Nephron (organoid): ENCODE data around the gene PPP1R3C.

Experiments used
- H3K27ac Mint-ChIP-seq, 3 experiments: 2 replicates each; pipeline ENCODE4 v1.8.0; 2020; ENCODE audit warnings: mixed read lengths in 3 of 3, mild to moderate bottlenecking in 2 of 3, moderate library complexity in 1 of 3
- H3K27me3 Mint-ChIP-seq: 2 replicates; pipeline ENCODE4 v1.8.0; 2021; ENCODE audit warnings: low read depth, mild to moderate bottlenecking, moderate library complexity, mixed read lengths
- H3K36me3 Mint-ChIP-seq: 2 replicates; pipeline ENCODE4 v1.8.0; 2020; ENCODE audit warnings: low read depth, mixed read lengths
- H3K4me1 Mint-ChIP-seq: 2 replicates; pipeline ENCODE4 v1.8.0; 2020; ENCODE audit warnings: mixed read lengths
- H3K4me3 Mint-ChIP-seq, 3 experiments: 2 replicates each; pipeline ENCODE4 v1.8.0; 2020; ENCODE audit warnings: mild to moderate bottlenecking in 3 of 3, mixed read lengths in 3 of 3, moderate library complexity in 2 of 3
- H3K9me3 Mint-ChIP-seq: 2 replicates; pipeline ENCODE4 v1.8.0; 2020; ENCODE audit warnings: mixed read lengths
- TF ChIP-seq, protein P1 (sequence below), 3 experiments: fragments of 200-600 bp; sonication (generic); IDR thresholded peaks; one replicate each; pipeline ENCODE4 v1.5.0; 2021; ENCODE audit warnings: antibody characterized with exemption in 3 of 3; ENCODE audit not compliant: unreplicated experiment in 3 of 3

PPP1R3C gene

DNA sequence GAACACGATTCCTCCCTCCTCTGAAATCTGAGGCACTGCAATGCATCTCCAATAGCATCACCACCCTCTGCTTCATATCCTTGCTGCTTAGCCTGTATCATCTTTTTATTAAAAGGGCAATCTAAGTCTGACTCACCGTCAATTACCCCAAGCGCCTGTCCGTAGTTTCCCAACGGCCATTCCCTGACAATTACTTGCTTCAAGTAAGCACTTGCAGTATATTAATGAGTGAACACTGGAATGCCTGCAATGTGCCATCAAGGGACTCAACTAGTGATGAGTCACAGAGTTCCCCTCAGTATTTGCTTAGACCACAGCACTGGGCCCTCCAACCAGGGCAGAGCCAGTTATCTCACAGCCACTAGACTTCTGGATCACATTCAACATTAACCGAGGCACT is 19.5 kb upstream of the PPP1R3C start:
- TF ChIP-seq, protein P1, sequence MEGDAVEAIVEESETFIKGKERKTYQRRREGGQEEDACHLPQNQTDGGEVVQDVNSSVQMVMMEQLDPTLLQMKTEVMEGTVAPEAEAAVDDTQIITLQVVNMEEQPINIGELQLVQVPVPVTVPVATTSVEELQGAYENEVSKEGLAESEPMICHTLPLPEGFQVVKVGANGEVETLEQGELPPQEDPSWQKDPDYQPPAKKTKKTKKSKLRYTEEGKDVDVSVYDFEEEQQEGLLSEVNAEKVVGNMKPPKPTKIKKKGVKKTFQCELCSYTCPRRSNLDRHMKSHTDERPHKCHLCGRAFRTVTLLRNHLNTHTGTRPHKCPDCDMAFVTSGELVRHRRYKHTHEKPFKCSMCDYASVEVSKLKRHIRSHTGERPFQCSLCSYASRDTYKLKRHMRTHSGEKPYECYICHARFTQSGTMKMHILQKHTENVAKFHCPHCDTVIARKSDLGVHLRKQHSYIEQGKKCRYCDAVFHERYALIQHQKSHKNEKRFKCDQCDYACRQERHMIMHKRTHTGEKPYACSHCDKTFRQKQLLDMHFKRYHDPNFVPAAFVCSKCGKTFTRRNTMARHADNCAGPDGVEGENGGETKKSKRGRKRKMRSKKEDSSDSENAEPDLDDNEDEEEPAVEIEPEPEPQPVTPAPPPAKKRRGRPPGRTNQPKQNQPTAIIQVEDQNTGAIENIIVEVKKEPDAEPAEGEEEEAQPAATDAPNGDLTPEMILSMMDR (IDR thresholded peaks at IDR 0.05; ENCODE audit: unreplicated experiment in 3 of 3): no peak
- no peaks in the 10 kb centered on the region for H3K27me3 Mint-ChIP-seq
- peaks cover 21% of the 10 kb centered on the region for H3K9me3 Mint-ChIP-seq
- H3K27ac Mint-ChIP-seq: peak overlapping the region in 1 of 3 experiments; percentile 93
- peaks cover 16% of the 10 kb centered on the region for H3K4me1 Mint-ChIP-seq
- no peaks in the 10 kb centered on the region for H3K36me3 Mint-ChIP-seq
- no peak overlapping the region for H3K4me3 Mint-ChIP-seq

DNA sequence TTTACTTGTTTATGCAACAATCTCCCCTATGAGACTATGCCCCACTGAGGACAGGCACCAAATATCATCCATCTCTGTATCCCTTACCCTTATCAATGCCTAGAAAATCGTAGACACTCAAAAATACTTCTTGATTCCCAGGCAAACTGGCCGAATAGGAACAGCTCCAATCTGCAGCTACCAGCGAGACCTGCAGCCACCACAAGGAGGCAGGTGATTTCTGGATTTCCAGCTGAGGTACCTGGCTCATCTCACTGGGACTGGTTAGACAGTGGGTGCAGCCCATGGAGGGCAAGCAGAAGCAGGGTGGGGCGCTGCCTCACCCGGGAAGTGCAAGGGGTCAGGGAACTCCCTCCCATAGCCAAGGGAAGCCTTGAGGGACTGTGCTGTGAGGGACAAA is 10.8 kb upstream of the PPP1R3C start:
- TF ChIP-seq, protein P1 (IDR thresholded peaks at IDR 0.05; ENCODE audit: unreplicated experiment in 3 of 3): peak in 2 of 3 experiments; percentile 12 to 25
- Mint-ChIP-seq H3K27ac (peak overlapping the region in 1 of 3 experiments; percentile 1), H3K36me3 (no peaks in the 10 kb centered on the region), H3K4me1 (no peaks in the 10 kb centered on the region), H3K4me3 (no peak overlapping the region), H3K9me3 (peaks cover 22% of the 10 kb centered on the region), H3K27me3 (peaks cover 12% of the 10 kb centered on the region)

DNA sequence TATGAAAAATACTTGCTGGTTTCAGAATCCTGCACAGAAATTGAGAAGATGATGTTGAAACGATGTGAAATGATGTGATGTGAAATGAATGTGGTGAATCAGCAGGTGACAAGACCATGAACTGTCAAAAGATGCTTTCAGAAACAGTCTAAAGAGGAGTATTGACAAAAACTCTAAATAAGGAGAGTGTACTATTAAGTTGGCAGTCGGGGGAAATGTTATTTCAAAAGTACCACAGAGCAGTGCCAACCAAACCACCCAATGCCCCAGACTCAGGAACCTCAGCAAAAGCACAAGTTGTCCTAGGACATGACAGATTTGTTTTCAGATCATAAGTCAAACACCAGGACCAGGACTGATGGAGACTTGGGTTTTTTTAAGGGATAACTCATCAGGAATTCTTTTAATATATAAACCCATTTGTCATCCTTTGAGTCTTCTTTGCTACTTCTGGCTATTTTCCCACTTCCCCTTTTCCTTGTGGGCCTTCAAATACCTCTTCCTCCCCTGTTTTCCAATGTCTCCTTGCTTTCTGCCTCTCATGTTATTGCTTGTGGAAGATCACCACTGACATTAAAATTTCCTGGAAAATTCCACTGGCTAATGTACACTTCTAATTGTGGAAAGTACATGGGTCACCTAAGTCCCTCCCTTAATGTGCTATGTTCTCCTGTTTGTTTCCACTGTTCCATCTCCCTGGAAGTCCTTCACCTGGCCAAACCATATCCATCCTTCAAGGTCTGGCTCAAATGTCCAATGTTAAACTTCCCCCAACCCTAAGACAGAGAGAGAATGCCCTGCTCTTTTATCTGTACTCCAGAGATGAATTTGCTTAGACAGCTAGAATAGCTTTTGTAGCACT is 10.2 kb upstream of the PPP1R3C start:
- Mint-ChIP-seq H3K4me3 (no peak overlapping the region), H3K4me1 (no peaks in the 10 kb centered on the region), H3K9me3 (peaks cover 16% of the 10 kb centered on the region), H3K27ac (peak overlapping the region in 1 of 3 experiments; percentile 1), H3K36me3 (no peaks in the 10 kb centered on the region), H3K27me3 (peaks cover 12% of the 10 kb centered on the region)
- TF ChIP-seq, protein P1 (IDR thresholded peaks at IDR 0.05; ENCODE audit: unreplicated experiment in 3 of 3): no peak

DNA sequence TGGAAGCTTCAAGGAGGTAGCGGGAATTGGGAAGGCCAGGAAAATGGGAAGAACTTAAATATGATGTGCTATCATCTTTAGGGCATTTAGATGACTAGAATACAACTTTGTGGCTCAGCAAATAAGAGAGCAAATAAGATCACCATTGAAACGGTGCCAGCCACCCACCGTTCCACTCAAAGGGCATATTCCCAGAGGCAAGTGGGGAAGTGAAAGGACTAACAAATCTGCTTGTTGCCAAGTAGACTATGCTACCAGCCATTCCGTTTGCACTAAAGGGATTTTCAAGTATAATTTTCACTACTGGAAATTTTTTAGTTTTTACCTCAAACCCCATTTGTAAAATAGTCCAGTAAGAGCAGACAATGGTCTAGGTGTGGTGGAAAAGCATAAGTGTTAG is 4.0 kb upstream of the PPP1R3C start:
- no peaks in the 10 kb centered on the region for H3K9me3 Mint-ChIP-seq
- TF ChIP-seq, protein P1 (IDR thresholded peaks at IDR 0.05; ENCODE audit: unreplicated experiment in 3 of 3): no peak
- H3K4me1 Mint-ChIP-seq: peaks cover 23% of the 10 kb centered on the region
- H3K4me3 Mint-ChIP-seq: no peak overlapping the region
- H3K36me3 Mint-ChIP-seq: no peaks in the 10 kb centered on the region
- no peak overlapping the region for H3K27ac Mint-ChIP-seq
- peaks cover 8% of the 10 kb centered on the region for H3K27me3 Mint-ChIP-seq

DNA sequence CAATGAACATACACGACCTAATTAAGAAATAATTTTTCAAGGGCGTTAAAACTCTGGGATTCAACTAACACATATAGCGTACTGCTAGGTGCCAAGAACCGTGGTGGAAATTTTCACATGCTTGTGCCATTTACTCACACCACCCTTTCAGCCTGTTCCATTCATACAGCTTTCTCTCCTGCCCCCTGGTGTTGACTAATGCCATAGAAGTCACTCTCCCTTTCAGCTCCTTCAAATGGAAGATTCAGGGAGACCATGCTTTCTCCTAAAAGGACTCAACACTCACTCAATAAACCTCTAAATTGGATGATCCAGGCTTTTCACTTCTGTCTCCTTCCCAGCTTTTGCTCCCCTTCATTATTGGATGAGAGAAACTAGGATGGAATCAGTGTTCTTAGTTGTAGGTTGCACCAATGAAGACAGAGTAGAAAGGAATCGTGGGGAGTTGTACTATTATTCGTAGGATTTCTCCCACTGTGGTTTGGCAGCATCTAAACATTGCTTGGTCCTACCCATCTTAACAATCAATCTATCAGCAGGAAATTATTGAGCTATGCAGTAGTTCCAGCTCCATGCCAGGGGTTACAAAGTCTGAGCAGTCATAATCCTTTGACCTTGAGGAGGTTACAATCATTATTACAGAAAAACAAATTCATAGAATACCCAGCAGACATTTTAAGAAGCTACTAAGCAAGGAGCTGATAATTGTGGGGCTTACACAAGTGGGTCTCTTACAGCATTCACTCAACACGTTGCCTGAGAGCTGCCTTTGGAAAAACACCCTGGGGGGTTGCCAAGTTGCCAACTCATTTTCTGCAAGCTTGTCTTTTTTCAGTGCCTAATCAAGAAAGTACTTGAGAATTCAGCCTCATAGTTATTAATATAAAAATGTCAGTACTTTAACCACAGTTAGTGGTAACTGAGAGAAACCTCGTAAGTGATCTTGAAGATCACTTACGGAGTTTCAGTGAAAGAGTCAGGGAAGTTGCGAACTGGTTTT is 2.8 kb upstream of the PPP1R3C start:
- peaks cover 33% of the 10 kb centered on the region for H3K4me1 Mint-ChIP-seq
- peaks cover 8% of the 10 kb centered on the region for H3K36me3 Mint-ChIP-seq
- H3K9me3 Mint-ChIP-seq: peaks cover 3% of the 10 kb centered on the region
- peaks cover 4% of the 10 kb centered on the region for H3K27me3 Mint-ChIP-seq
- H3K27ac Mint-ChIP-seq: peak overlapping the region; percentile 22 to 84 (median 70)
- H3K4me3 Mint-ChIP-seq: peak overlapping the region; percentile 57 to 77 (median 74)
- TF ChIP-seq, protein P1 (IDR thresholded peaks at IDR 0.05; ENCODE audit: unreplicated experiment in 3 of 3): peak; percentile 72 to 82 (median 75)
